Measurements from ENCODE around the gene PUSL1.
A peak's percentile ranks its signal among the peaks of the same experiment; 100 is the strongest.

Gene PUSL1

GRCh38 chr1:1302951-1303509, 5.4 kb upstream of the PUSL1 start:
- Histone ChIP-seq H3K27ac (ENCODE audit: extremely low read depth, low read depth, low read length) (no peak overlapping the region), H3K9me3 (ENCODE audit: control insufficient read depth, insufficient read depth, low read depth, low read length) (no peaks in the 10 kb centered on the region), H3K36me3 (ENCODE audit: control insufficient read depth in 2 of 2, insufficient read depth in 1 of 2, low read length in 2 of 2) (peaks cover 0 to 6% of the 10 kb centered on the region in 2 experiments; a peak in 2 of 3 replicates), H3K4me3 (ENCODE audit: low read depth, low read length) (no peak overlapping the region), H3K4me1 (ENCODE audit: control insufficient read depth, insufficient read depth, low read length) (peaks cover 20% of the 10 kb centered on the region)
- TF ChIP-seq ZNF843 (tag by site-specific recombination; IDR thresholded peaks at IDR 0.05) (no peak), ELK4 (IDR thresholded peaks at IDR 0.05; ENCODE audit: borderline replicate concordance, low read depth, low read length) (no peak), HIC1 (tag by site-specific recombination; IDR thresholded peaks at IDR 0.05) (peak; percentile 87), KLF8 (tag by site-specific recombination; IDR thresholded peaks at IDR 0.05) (peak; percentile 69; the same call in 1 of the 2 replicates), ZBTB7A (tag by site-specific recombination; IDR thresholded peaks at IDR 0.05; ENCODE audit: low read depth) (peak; percentile 85), ZFHX2 (tag by site-specific recombination; conservative IDR thresholded peaks at IDR 0.05) (no peak), BCL11A (tag by site-specific recombination; IDR thresholded peaks at IDR 0.05; ENCODE audit: low read depth) (peak; percentile 68; the same call in 1 of the 2 replicates), KLF1 (tag by site-specific recombination; IDR thresholded peaks at IDR 0.05) (peak; percentile 61; the same call in 1 of the 2 replicates), KLF17 (tag by site-specific recombination; IDR thresholded peaks at IDR 0.05) (0 out of 2 replicates have a peak, but pooled peaks have one; percentile 32), ZNF600 (tag by site-specific recombination; IDR thresholded peaks at IDR 0.05) (peak; percentile 36; the same call in 1 of the 2 replicates), BCL11B (tag by site-specific recombination; IDR thresholded peaks at IDR 0.05; ENCODE audit: low read depth) (peak; percentile 96), ZIC2 (tag by site-specific recombination; IDR thresholded peaks at IDR 0.05) (peak; percentile 38; the same call in 1 of the 2 replicates), ZSCAN16 (tag by site-specific recombination; IDR thresholded peaks at IDR 0.05) (no peak), HOXC10 (CRISPR knock-in tag; IDR thresholded peaks at IDR 0.05) (no peak)
- ChIA-PET CTCF (interaction anchor here (0.6 to 1.9 kb wide), 2 partner anchors 12 to 32 kb away, joined by 3 to 16 read pairs; no protein-coding TSS in a partner anchor), POLR2A (interaction anchor here (0.6 kb wide), 1 partner anchor 93 kb away, joined by 3 read pairs; no protein-coding TSS in a partner anchor)

GRCh38 chr1:1303736-1304135, 4.7 kb upstream of the PUSL1 start:
- H3K27ac ChIP-seq (ENCODE audit: extremely low read depth, low read depth, low read length), result no peak overlapping the region
- CTCF ChIA-PET, result interaction anchor here (0.6 to 1.9 kb wide), 3 partner anchors 12 to 33 kb away, joined by 3 to 16 read pairs (median 3); no protein-coding TSS in a partner anchor
- no peaks in the 10 kb centered on the region for H3K9me3 ChIP-seq (ENCODE audit: control insufficient read depth, insufficient read depth, low read depth, low read length)
- no peak for TF ChIP-seq ZNF777 (tag by site-specific recombination; IDR thresholded peaks at IDR 0.05; ENCODE audit: borderline replicate concordance)
- H3K4me1 ChIP-seq (ENCODE audit: control insufficient read depth, insufficient read depth, low read length), result peaks cover 20% of the 10 kb centered on the region
- POLR2A ChIA-PET, result interaction anchor here (0.6 kb wide), 2 partner anchors 71 to 94 kb away, joined by 3 to 5 read pairs; partner anchors contain the start of gene AURKAIP1
- H3K4me3 ChIP-seq (ENCODE audit: low read depth, low read length), result no peak overlapping the region
- peaks cover 0 to 6% of the 10 kb centered on the region in 2 experiments; a peak in 2 of 3 replicates for H3K36me3 ChIP-seq (ENCODE audit: control insufficient read depth in 2 of 2, insufficient read depth in 1 of 2, low read length in 2 of 2)

Data from HEK293 (cell line).